Thoracic aorta (tissue), 2 donors: ENCODE data around the gene FADS6. TPM values are rescaled to one million over a fixed set of nuclear protein-coding genes. Genes with fewer than 3 reads are reported as not detected.

ENCODE experiments used
- ATAC-seq: fragments of 150-250 bp; one replicate; pipeline ENCODE4 v1.8.0; 2017; ENCODE audit warnings: low read depth; ENCODE audit not compliant: insufficient number of reproducible peaks, low FRiP score
- DNase-seq: peaks from one replicate; pipeline ENCODE4 v3.0.0-alpha.2; 2020; ENCODE audit warnings: low spot score
- H3K27ac ChIP-seq, 2 donors: fragments of 200-600 bp; sonication (generic); 1 replicate in 1 of 2; 2 replicates in 1 of 2; pipeline ENCODE4 v1.5.1; 2016; ENCODE audit warnings: mild to moderate bottlenecking in 2 of 2, moderate library complexity in 2 of 2
- H3K27me3 ChIP-seq: fragments of 200-600 bp; sonication (generic); replicated peaks from 2 replicates; pipeline ENCODE4 v1.6.0; 2016; ENCODE audit warnings: mild to moderate bottlenecking; ENCODE audit not compliant: insufficient read depth
- H3K36me3 ChIP-seq: fragments of 200-600 bp; sonication (generic); one replicate; pipeline ENCODE4 v1.5.1; 2016
- H3K4me1 ChIP-seq, 2 donors: fragments of 200-600 bp; sonication (generic); 1 replicate in 1 of 2; 2 replicates in 1 of 2; pipeline versions ENCODE4 v1.5.1 to v1.6.0; 2016; ENCODE audit warnings: low read depth in 2 of 2, mild to moderate bottlenecking in 1 of 2; ENCODE audit not compliant: control insufficient read depth in 1 of 2
- H3K4me3 ChIP-seq: fragments of 200-600 bp; sonication (generic); 2 replicates; pipeline ENCODE4 v1.5.1; 2016; ENCODE audit warnings: mild to moderate bottlenecking
- H3K9me3 ChIP-seq: fragments of 200-600 bp; sonication (generic); 2 replicates; pipeline ENCODE4 v1.5.1; 2016
- total RNA-seq, 2 donors: library from RNA; depleted of rRNA; stranded (reverse); fragments of >200 nt; gene quantifications; one replicate each; pipeline versions ENCODE4 v1.1.0 to v1.2.3, GENCODE V29; 2016
- TF ChIP-seq, protein P1 (sequence below): fragments of 200-600 bp; sonication (generic); IDR thresholded peaks from one replicate; pipeline ENCODE4 v1.5.1; 2019; ENCODE audit warnings: antibody characterized with exemption

FADS6 gene
- total RNA-seq, 2 donors from 2014 or later = not detected

GRCh38 chr17:74848656-74849399, 44.6 kb downstream of the FADS6 start:
- Histone ChIP-seq H3K4me1 (peaks cover 0 to 8% of the 10 kb centered on the region in 2 donors), H3K4me3 (no peak overlapping the region), H3K27me3 (no peaks in the 10 kb centered on the region), H3K27ac (no peak overlapping the region), H3K36me3 (no peaks in the 10 kb centered on the region), H3K9me3 (no peaks in the 10 kb centered on the region)
- no peak for DNase-seq
- ATAC-seq = no peak
- TF ChIP-seq, protein P1, sequence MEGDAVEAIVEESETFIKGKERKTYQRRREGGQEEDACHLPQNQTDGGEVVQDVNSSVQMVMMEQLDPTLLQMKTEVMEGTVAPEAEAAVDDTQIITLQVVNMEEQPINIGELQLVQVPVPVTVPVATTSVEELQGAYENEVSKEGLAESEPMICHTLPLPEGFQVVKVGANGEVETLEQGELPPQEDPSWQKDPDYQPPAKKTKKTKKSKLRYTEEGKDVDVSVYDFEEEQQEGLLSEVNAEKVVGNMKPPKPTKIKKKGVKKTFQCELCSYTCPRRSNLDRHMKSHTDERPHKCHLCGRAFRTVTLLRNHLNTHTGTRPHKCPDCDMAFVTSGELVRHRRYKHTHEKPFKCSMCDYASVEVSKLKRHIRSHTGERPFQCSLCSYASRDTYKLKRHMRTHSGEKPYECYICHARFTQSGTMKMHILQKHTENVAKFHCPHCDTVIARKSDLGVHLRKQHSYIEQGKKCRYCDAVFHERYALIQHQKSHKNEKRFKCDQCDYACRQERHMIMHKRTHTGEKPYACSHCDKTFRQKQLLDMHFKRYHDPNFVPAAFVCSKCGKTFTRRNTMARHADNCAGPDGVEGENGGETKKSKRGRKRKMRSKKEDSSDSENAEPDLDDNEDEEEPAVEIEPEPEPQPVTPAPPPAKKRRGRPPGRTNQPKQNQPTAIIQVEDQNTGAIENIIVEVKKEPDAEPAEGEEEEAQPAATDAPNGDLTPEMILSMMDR = no peak

- ATAC-seq (no peak), DNase-seq (no peak)
- TF ChIP-seq, protein P1 = no peak
- H3K27ac ChIP-seq = no peak overlapping the region
- no peaks in the 10 kb centered on the region for H3K36me3 ChIP-seq
- peaks cover 0 to 13% of the 10 kb centered on the region in 2 donors for H3K4me1 ChIP-seq
- H3K27me3 ChIP-seq = no peaks in the 10 kb centered on the region
- H3K4me3 ChIP-seq = no peak overlapping the region
- no peaks in the 10 kb centered on the region for H3K9me3 ChIP-seq
These were observed 46.8 kb downstream of the FADS6 start for GRCh38 chr17:74846621-74847020.

DNA sequence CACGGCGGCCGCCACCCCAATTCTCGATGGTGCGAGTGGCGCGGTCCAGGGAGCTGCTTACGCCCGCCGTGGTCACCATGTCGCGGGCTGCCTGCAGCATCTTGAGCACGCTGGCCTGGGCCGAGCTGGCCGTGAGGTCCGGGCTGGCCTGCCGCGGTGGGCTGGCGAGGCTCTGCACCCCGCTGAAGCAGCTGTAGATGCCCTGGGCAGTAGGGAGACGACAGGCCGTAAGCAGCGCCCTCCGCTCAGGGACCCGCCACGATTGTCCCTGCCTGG, 50.1 kb downstream of the FADS6 start:
- DNase-seq = no peak
- peak overlapping the region; percentile 69 for H3K4me3 ChIP-seq
- no peaks in the 10 kb centered on the region for H3K36me3 ChIP-seq
- no peak for ATAC-seq
- H3K27ac ChIP-seq = no peak overlapping the region
- H3K27me3 ChIP-seq = no peaks in the 10 kb centered on the region
- TF ChIP-seq, protein P1 = no peak
- no peaks in the 10 kb centered on the region for H3K9me3 ChIP-seq
- H3K4me1 ChIP-seq = peaks cover 0 to 25% of the 10 kb centered on the region in 2 donors

- H3K4me3 ChIP-seq = peak overlapping the region; percentile 69
- no peaks in the 10 kb centered on the region for H3K27me3 ChIP-seq
- TF ChIP-seq, protein P1 = peak; percentile 45
- H3K4me1 ChIP-seq = peaks cover 0 to 25% of the 10 kb centered on the region in 2 donors
- no peak overlapping the region for H3K27ac ChIP-seq
- H3K36me3 ChIP-seq = no peaks in the 10 kb centered on the region
- H3K9me3 ChIP-seq = no peaks in the 10 kb centered on the region
- peak; percentile 24 for ATAC-seq
- DNase-seq = no peak
These were observed 50.7 kb downstream of the FADS6 start for GRCh38 chr17:74842599-74843351.

- ATAC-seq (no peak), DNase-seq (no peak)
- Histone ChIP-seq H3K4me3 (peak overlapping the region; percentile 69), H3K27ac (no peak overlapping the region), H3K36me3 (no peaks in the 10 kb centered on the region), H3K9me3 (no peaks in the 10 kb centered on the region), H3K4me1 (peaks cover 0 to 25% of the 10 kb centered on the region in 2 donors), H3K27me3 (no peaks in the 10 kb centered on the region)
- TF ChIP-seq, protein P1 = no peak
These were observed 51.3 kb downstream of the FADS6 start for GRCh38 chr17:74842146-74842598.
